Measurements from ENCODE around the gene PRXL2C.

GRCh38 chr9:96638606-96639364 lies 16.3 kb downstream of the PRXL2C start:
- TF ChIP-seq CTCF (IDR thresholded peaks at IDR 0.05) (no peak), POLR2A (IDR thresholded peaks at IDR 0.05) (no peak)

All from right lobe of liver (tissue), 4 donors.